KG1 (cell line): ENCODE results near the gene JRKL.

ENCODE experiments used
- DNase-seq: peaks from one replicate; lab custom pipeline; 2025; lab: John Stamatoyannopoulos, UW

Gene JRKL

DNA sequence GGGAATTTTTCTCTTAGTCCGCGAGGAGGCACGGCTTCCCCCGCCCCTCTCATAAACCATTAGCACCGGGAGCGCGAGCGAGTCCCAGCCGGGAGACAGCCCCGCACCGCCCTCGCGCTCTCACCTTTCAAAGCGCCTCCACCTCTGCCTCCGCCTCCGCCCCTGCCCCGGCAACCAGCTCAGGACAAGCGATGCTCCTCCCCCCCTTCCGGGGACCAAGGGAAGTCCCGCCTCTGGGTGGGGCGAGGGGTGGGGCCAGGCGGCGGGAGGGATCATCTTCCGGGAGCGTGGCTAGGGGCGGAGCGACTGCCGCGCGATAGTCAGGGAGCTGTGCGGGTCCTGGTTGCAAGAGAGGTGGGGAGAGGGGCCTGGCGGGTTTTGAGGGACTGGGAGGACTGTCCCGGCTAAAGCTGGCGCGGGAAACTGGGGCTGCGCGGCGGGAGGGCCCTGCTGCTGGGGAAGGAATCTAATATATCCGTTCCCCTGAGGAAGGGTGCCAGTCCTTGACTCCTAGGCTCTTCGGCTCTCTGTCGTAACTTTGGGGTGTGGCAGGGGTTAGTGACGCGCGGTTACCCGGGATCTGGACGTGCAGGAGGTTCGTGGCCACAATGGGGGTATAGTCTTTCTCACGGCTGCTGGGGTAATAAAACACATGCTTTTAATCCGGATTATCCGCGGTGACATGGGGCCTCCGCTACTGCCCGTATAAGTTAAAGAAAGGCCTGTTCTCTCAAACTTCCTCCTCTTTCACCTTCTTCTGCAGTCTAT lies at the start of gene JRKL, which contains the start of gene CCDC82:
JRKL (plus strand) TSS at position 294 of the 768 bp plus-strand sequence. CDS start 637 bp downstream, outside the sequence.
CCDC82 (minus strand) TSS at position 193 of the 768 bp plus-strand sequence. CDS start 5,165 bp downstream, outside the sequence.
- peak; percentile 93 for DNase-seq

DNA sequence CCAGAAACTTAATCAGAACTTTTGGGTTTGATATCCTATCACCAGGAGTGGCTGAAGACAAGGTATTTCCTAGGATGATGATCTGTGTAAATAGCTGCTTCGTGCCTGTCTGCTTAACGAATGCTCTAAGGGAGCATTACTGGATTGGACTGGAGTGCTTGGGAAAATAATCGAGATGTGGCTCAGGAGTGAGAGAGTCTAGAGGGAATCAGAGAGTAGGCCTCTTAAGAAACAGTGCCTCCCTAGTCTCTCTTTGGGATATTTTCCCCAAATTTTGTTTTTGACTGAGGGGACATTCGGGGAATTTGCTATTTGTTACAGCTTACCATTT lies 49.3 kb upstream of the JRKL start:
- no peak for DNase-seq

GRCh38 chr11:96341211-96342013 lies 48.4 kb upstream of the JRKL start:
- no peak for DNase-seq

DNA sequence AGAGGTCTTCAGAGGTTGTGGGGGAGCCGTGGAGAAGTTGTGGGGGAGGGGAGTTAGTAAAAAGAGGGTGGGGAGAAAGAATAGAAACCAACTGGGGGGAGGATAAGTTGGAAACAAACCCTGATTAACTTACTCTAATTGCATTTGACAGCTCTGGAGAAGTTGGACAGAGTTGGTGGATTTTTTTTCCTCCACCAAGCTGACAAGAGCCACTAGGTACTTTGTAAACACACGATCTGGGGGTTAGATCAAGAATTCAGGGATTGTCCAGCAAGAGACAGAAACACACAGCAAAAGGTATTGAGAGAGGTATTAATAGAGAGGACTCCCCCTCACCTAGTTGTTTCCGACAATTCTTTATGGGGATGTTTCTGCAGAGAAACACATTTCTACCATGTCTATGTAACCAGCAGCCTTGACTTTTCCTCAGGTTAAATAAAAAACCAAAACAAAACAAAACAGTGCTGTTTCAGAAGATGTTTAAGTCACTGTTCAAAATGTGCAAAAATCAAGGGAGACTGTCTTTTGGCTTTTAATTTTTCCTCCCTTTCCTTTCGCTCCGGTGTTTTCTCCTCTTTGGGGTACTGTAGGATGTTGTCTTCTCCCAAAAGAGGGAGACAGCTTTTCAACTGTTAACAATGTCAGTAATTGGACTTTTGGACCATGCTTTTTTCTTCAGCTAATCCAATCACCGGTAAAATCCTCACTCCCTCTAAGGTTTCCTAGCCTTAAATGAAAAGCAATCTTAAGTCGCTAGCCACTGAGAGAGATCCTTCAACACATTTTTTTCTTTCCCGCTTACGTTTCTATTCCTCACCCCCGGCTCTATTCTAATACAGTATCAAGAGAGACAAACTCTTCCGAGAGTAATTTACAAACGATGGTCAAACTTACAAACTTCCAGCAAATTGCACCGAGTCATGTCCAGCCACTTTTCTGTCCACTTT lies 47.5 kb upstream of the JRKL start:
- no peak for DNase-seq

DNA sequence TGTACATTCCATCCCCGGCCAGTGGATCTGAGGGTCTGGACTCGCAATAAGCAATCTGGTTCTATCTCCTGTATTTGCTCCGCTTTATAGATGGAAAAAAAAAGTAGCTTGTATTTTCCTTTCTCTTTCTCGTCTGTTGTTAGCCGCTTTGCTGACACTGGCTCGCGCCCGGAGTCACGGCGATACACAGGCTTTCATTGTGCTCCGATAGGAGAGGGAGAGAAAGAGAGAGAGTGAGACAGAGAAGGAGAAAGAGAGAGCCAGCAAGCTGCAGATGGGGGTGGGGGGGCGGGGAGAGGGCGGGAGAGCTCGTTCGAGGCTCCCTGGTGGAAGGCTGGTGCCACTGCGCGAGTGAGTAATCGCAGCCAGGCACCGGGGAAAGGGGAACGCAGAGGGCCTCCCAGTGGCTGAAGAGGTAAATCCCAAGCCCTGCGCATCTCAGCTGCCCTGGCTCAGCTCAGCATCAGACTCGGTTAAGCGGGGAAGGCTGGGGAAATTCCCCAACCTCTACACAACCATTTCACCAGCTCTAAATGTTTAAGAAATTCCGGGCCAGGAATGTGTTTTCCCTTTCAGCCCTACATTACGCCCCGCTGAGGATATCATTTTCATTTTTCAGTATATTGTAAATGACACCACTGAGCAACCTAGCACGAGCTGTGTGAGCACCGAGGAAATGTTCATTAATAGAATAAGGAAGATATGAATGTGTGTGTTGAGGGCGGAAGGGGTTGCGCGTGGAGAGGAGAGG lies 46.7 kb upstream of the JRKL start, which contains the start of gene MAML2:
MAML2 (minus strand) TSS at position 235 of the 751 bp plus-strand sequence. CDS start 1,300 bp downstream, outside the sequence.
- peak; percentile 80 for DNase-seq

DNA sequence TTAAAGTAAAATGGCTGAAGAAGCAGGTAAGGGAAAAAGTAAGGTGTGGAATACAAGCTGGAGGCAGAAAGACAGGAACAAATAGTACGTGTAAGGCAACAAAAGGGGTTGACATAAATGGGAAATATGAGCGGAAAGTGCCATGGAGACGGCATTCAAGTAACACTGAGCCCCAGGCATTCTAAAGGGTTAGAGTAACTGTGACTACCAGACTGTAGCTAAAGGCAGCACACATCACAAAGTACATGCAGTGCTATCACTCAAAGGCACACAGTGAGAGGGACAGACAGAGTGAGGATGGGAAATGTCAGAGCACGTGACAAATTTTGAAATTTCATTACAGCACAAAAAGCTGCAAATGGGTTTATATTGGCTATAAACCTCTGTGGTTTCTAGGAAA lies 33.0 kb upstream of the JRKL start:
- no peak for DNase-seq

- DNase-seq = no peak
Measured at GRCh38 chr11:96357794-96358193, 32.0 kb upstream of the JRKL start.

DNA sequence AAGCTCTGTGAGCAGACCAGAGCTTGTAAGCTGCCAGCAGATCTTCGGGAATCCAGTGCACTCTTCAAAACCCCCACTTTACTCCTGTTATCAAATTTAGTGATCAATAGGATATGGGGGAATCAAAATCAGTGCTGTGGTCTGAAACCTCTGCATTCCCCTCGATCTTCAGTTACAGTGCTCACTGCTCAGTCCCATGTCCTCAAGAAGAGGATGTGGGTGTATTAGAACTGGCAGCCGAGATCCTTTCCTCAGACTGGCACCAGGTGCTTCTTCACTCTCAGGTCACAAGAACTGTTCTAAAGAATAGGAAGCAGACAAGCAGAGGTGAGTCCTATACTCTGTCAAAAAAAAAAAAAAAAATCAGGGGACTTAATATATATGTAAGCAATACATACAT lies 31.5 kb upstream of the JRKL start:
- no peak for DNase-seq

- DNase-seq = no peak
Measured at GRCh38 chr11:96361778-96362177, 28.0 kb upstream of the JRKL start.

DNA sequence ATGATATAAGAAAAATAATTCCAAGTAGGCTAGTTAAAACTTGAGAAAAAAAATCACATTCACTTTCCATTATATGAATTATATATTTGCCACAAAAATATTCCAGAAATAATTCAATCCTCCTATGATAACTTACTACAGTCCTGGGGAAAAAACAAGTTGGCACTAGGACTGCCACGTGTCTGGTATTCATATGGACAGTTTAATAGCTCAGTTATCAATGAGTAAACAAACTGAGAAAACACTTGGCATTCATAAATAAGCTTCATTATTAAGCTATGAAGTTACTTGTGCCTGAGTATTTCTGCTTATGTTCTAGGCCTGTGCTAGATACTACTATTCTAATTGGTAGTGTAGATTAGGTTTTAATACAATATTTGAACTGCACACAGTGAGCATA lies 24.3 kb upstream of the JRKL start:
- DNase-seq = no peak

- no peak for DNase-seq
Measured at GRCh38 chr11:96366024-96366423, 23.8 kb upstream of the JRKL start.

GRCh38 chr11:96367342-96367741 lies 22.5 kb upstream of the JRKL start:
- no peak for DNase-seq

DNA sequence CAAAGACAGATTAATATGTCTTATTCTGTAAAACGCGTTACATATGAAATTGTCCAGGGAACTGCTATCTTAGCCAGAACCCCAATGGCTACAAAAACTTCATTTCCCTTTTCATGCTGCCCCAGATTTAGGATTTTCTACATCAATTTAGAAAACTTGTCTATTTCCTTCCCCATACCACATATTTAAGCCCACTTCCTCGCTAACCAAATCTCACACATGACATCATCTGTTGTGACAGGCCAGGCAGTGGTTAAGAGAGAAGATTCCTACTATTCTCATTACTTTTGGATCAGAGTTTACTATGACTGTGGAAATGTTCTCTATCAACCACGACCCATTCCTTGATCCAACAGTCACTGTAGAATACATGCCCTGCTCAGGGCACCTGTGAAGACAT lies 16.0 kb upstream of the JRKL start:
- no peak for DNase-seq

- DNase-seq = no peak
Measured at GRCh38 chr11:96376796-96377195, 13.0 kb upstream of the JRKL start.

DNA sequence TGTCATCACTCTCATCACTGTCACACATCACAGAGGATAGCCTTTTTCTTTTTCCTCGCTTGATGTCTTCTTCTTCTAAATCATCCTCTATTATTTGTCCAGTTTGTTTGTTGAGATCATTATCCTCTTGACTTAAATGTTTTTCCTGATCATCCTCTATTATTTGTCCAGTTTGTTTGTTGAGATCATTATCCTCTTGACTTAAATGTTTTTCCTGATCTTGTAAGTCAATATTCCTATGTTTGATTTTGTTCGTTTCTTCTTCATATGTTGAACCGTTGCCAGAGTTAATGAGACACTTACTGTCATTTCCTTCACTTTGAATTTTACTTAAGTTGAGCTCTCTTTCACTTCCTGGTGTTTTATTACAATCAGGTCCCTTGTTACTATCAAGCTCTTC lies 5.7 kb upstream of the JRKL start:
- DNase-seq = no peak

- DNase-seq = no peak
Measured at GRCh38 chr11:96385187-96385586, 4.6 kb upstream of the JRKL start.

- peak; percentile 75 for DNase-seq
Measured at GRCh38 chr11:96388891-96389719, 708 bp upstream of the JRKL start.

DNA sequence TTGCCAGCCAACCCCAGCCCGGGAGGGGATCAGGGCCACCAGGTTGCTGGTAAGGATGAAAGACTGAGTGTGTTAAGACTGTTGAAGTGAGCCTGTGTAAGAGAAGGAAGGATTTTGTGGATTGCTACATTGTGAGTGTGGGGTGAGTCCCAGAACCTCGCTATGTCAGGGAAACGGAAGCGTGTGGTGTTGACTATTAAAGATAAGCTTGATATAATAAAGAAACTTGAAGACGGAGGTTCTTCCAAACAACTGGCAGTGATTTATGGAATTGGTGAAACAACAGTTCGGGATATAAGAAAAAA lies 627 bp downstream of the JRKL start:
- no peak for DNase-seq

- no peak for DNase-seq
Measured at GRCh38 chr11:96391698-96392307, 2.0 kb downstream of the JRKL start.

DNA sequence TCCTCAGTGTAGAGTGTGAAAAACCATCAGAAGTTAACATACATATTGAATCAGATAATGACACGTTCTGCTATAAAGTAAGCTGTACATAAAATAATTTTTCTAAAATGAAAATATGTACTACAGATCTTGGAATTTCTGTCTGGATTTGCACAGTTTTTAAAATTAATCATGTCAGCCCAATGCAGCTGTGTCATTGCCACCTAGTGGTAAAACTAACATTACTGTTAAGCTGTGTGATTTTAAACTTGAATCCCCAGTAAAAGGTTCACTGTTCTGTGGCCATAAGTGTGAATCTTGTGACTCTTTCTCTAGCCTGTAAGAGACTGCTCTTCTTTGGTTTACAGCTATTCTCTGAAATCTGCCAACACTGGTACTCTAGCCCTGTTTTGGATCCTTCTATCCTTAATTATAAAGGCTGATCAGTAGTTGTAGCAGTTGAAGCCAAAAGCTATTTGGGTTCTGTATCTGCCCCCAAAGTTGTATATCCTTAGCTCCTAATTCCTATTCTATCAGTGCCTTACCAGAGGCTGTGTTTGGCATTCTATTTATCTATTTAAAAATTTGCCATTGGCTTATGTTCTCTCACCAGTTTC lies 4.0 kb downstream of the JRKL start:
- peak; percentile 20 for DNase-seq
